ENCODE data around the gene LIG1.
"Not testable (repeated sequence)": the region's sequence is repeated elsewhere in the genome, so short reads cannot be mapped to it uniquely, and the experiment has no call there.

LIG1 gene

GRCh38 chr19:48085904-48086864 lies 84.0 kb downstream of the LIG1 start:
- DNase-seq (ENCODE audit: extremely low read depth in 1 of 2, low read depth in 1 of 2): no peak

GRCh38 chr19:48085076-48085475 lies 85.1 kb downstream of the LIG1 start:
- DNase-seq (ENCODE audit: extremely low read depth in 1 of 2, low read depth in 1 of 2): no peak

GRCh38 chr19:48081106-48081505 lies 89.0 kb downstream of the LIG1 start:
- DNase-seq (ENCODE audit: extremely low read depth in 1 of 2, low read depth in 1 of 2): no peak

- not testable (repeated sequence) for DNase-seq (ENCODE audit: extremely low read depth in 1 of 2, low read depth in 1 of 2)
Measured at GRCh38 chr19:48070177-48070769, 99.9 kb downstream of the LIG1 start.

DNA sequence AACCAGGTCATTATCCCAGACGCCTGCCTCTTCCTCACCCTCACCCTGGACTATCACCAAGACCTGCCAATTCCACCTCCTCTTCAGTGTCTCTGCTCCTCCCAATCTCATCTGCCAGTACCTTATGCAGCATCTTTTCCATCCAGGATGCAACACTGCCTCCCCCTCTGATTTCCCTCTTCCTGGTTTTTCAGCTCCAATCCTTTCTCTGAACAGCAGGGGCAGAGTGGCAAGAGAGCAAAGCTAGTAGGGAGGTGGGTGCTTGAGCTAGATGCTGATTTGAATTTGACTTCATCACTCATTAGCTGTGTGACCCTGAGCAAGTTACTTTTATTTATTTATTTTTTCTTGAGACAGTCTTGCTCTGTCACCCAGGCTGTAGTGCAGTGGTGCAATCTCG lies 100.7 kb downstream of the LIG1 start:
- DNase-seq (ENCODE audit: extremely low read depth in 1 of 2, low read depth in 1 of 2): no peak
